GM23338 (cell line): ENCODE results near the gene AP4B1. TPM values are rescaled to one million over a fixed set of nuclear protein-coding genes. Genes with fewer than 3 reads are reported as not detected.

Source experiments
- ATAC-seq: fragments of 200-7000 bp; cut with Tn5 transposase; 3 replicates; pipeline ENCODE4 v1.9.1; 2020
- DNase-seq: peaks from one replicate; pipeline ENCODE4 v3.0.0-alpha.2; 2015; ENCODE audit warnings: low spot score
- H2AFZ ChIP-seq: fragments of 200-600 bp; sonication (generic); 2 replicates; pipeline ENCODE4 v1.8.0; 2016; ENCODE audit warnings: antibody characterized with exemption, mild to moderate bottlenecking, moderate library complexity
- H3F3A ChIP-seq: fragments of 200-600 bp; sonication (generic); replicated peaks from 2 replicates; pipeline ENCODE4 v1.8.0; 2017; ENCODE audit warnings: antibody characterized with exemption, mixed run types, low read depth
- H3K27ac ChIP-seq: fragments of 200-600 bp; sonication (generic); 2 replicates; pipeline ENCODE4 v1.6.1; 2016; ENCODE audit warnings: low read depth
- H3K27me3 ChIP-seq: fragments of 200-600 bp; sonication (generic); 2 replicates; pipeline ENCODE4 v1.8.0; 2016; ENCODE audit warnings: mild to moderate bottlenecking, mixed run types, moderate library complexity; ENCODE audit not compliant: insufficient read depth
- H3K36me3 ChIP-seq: fragments of 200-600 bp; sonication (generic); 2 replicates; pipeline ENCODE4 v1.8.0; 2016; ENCODE audit warnings: mild to moderate bottlenecking; ENCODE audit not compliant: insufficient read depth
- H3K4me1 ChIP-seq: fragments of 200-600 bp; sonication (generic); 2 replicates; pipeline ENCODE4 v1.8.0; 2016; ENCODE audit warnings: mild to moderate bottlenecking, moderate library complexity; ENCODE audit not compliant: insufficient read depth
- H3K4me2 ChIP-seq: fragments of 200-600 bp; sonication (generic); 2 replicates; pipeline ENCODE4 v1.7.1; 2017; ENCODE audit warnings: mixed run types
- H3K4me3 ChIP-seq: fragments of 200-600 bp; sonication (generic); 2 replicates; pipeline ENCODE4 v1.6.1; 2016; ENCODE audit warnings: mixed run types
- H3K79me2 ChIP-seq: fragments of 200-600 bp; sonication (generic); replicated peaks from 2 replicates; pipeline ENCODE4 v1.8.0; 2017; ENCODE audit warnings: mild to moderate bottlenecking; ENCODE audit not compliant: insufficient read depth
- H3K9me2 ChIP-seq: fragments of 200-600 bp; sonication (generic); 2 replicates; pipeline ENCODE4 v1.8.0; 2017; ENCODE audit not compliant: insufficient read depth
- H4K20me1 ChIP-seq: fragments of 200-600 bp; sonication (generic); replicated peaks from 2 replicates; pipeline ENCODE4 v1.8.0; 2017; ENCODE audit warnings: mild to moderate bottlenecking; ENCODE audit not compliant: insufficient read depth
- H3K27ac Mint-ChIP-seq: 2 replicates; pipeline ENCODE4 v1.8.0; 2020; ENCODE audit warnings: inconsistent platforms, mild to moderate bottlenecking, moderate library complexity, mixed read lengths
- H3K27me3 Mint-ChIP-seq: 3 replicates; pipeline ENCODE4 v1.8.0; 2022; ENCODE audit warnings: low read depth, mild to moderate bottlenecking, moderate library complexity, mixed read lengths, inconsistent platforms; ENCODE audit not compliant: insufficient read depth, poor library complexity
- H3K36me3 Mint-ChIP-seq: 3 replicates; pipeline ENCODE4 v1.8.0; 2021; ENCODE audit warnings: low read depth, mild to moderate bottlenecking, inconsistent platforms, moderate library complexity, mixed read lengths
- H3K4me1 Mint-ChIP-seq: 3 replicates; pipeline ENCODE4 v1.8.0; 2020; ENCODE audit warnings: mild to moderate bottlenecking, inconsistent platforms, mixed read lengths
- H3K4me3 Mint-ChIP-seq: 3 replicates; pipeline ENCODE4 v1.8.0; 2021; ENCODE audit warnings: moderate library complexity, mild to moderate bottlenecking, inconsistent platforms, mixed read lengths
- H3K9me3 Mint-ChIP-seq: 3 replicates; pipeline ENCODE4 v1.8.0; 2020; ENCODE audit warnings: moderate library complexity, mild to moderate bottlenecking, inconsistent platforms, mixed read lengths
- CREB1 ChIP-seq: fragments of 250-450 bp; sonication (Bioruptor Pico); IDR thresholded peaks from 2 replicates; pipeline ENCODE4 v1.5.0; 2020; ENCODE audit warnings: low read depth, mild to moderate bottlenecking, moderate library complexity
- CTCF ChIP-seq, 2 experiments: fragments of 200-600 bp in 1 of 2; sonication (generic) in 1 of 2; conservative IDR thresholded peaks; 2 replicates each; pipeline versions ENCODE4 v1.5.1 to v1.6.1; 2016 to 2017; ENCODE audit warnings: antibody characterized with exemption in 2 of 2, low read depth in 2 of 2, mild to moderate bottlenecking in 2 of 2, moderate library complexity in 1 of 2
- ETS1 ChIP-seq: IDR thresholded peaks from 2 replicates; pipeline ENCODE4 v1.6.1; 2016; ENCODE audit warnings: antibody characterized with exemption
- EZH2 ChIP-seq: fragments of 200-600 bp; sonication (generic); IDR thresholded peaks from one replicate; pipeline ENCODE4 v1.8.0; 2017; ENCODE audit warnings: antibody characterized with exemption, mild to moderate bottlenecking, low read depth; ENCODE audit not compliant: unreplicated experiment
- EZH2phosphoT487 ChIP-seq: fragments of 200-600 bp; sonication (generic); IDR thresholded peaks from one replicate; pipeline ENCODE4 v1.8.1; 2018; ENCODE audit warnings: antibody characterized with exemption; ENCODE audit not compliant: unreplicated experiment
- JUNB ChIP-seq: IDR thresholded peaks from one replicate; pipeline ENCODE4 v1.6.1; 2016; ENCODE audit warnings: antibody characterized with exemption; ENCODE audit not compliant: unreplicated experiment
- NANOG ChIP-seq: IDR thresholded peaks from 2 replicates; pipeline ENCODE4 v1.6.1; 2016; ENCODE audit warnings: antibody characterized with exemption, borderline replicate concordance
- POLR2AphosphoS5 ChIP-seq: IDR thresholded peaks from 2 replicates; pipeline ENCODE4 v1.6.1; 2016; ENCODE audit warnings: antibody characterized with exemption, low read depth
- REST ChIP-seq: IDR thresholded peaks from one replicate; pipeline ENCODE4 v1.6.1; 2018; ENCODE audit warnings: antibody characterized with exemption; ENCODE audit not compliant: unreplicated experiment
- STAT1 ChIP-seq: IDR thresholded peaks from one replicate; pipeline ENCODE4 v1.6.1; 2016; ENCODE audit warnings: antibody characterized with exemption; ENCODE audit not compliant: unreplicated experiment
- ZNF114 ChIP-seq: fragments of 250-450 bp; sonication (Bioruptor Pico); IDR thresholded peaks from 2 replicates; pipeline ENCODE4 v1.5.0; 2020; ENCODE audit warnings: mild to moderate bottlenecking, moderate library complexity
- ZNF331 ChIP-seq: fragments of 250-450 bp; sonication (Bioruptor Pico); IDR thresholded peaks from 2 replicates; pipeline ENCODE4 v1.5.0; 2020; ENCODE audit warnings: low read depth, mild to moderate bottlenecking, moderate library complexity
- polyA plus RNA-seq: library from polyadenylated mRNA; unstranded; fragments of >200 nt; fragmentation: Nextera tagmentation; extraction: Ambion mirVana; gene quantifications from 2 replicates; pipeline ENCODE4 v1.2.1, GENCODE V29; 2016
- total RNA-seq: library from RNA; depleted of rRNA; stranded (reverse); fragments of >200 nt; shearing (Covaris generic); gene quantifications from 2 replicates; pipeline ENCODE4 v1.2.3, GENCODE V29; 2014

The AP4B1 gene
- total and polyA plus RNA-seq, 2 experiments from 2014 or later = 7.5 to 13.4 TPM

- Mint-ChIP-seq H3K27ac (no peak overlapping the region), H3K4me1 (peaks cover 21% of the 10 kb centered on the region), H3K4me3 (no peak overlapping the region), H3K36me3 (peaks cover 8% of the 10 kb centered on the region), H3K9me3 (no peaks in the 10 kb centered on the region), H3K27me3 (no peaks in the 10 kb centered on the region)
- Histone ChIP-seq H3F3A (no peaks in the 10 kb centered on the region), H3K27me3 (no peaks in the 10 kb centered on the region), H3K27ac (peak overlapping the region; percentile 12; the same call in 1 of the 2 replicates), H3K36me3 (no peaks in the 10 kb centered on the region), H3K4me3 (no peak overlapping the region), H3K4me2 (no peak overlapping the region), H3K79me2 (peaks cover 91% of the 10 kb centered on the region), H3K9me2 (no peaks in the 10 kb centered on the region), H2AFZ (no peak overlapping the region), H3K4me1 (peaks cover 21% of the 10 kb centered on the region), H4K20me1 (peaks cover 28% of the 10 kb centered on the region)
- TF ChIP-seq POLR2AphosphoS5 = no peak
- TF ChIP-seq JUNB = no peak
- no peak for TF ChIP-seq CREB1 (CRISPR knock-in tag)
- TF ChIP-seq EZH2phosphoT487 = no peak
- no peak for TF ChIP-seq ETS1
- TF ChIP-seq ZNF114 (CRISPR knock-in tag) = no peak
- TF ChIP-seq STAT1 = no peak
- no peak for TF ChIP-seq EZH2
- TF ChIP-seq CTCF (conservative IDR thresholded peaks at IDR 0.05; ENCODE audit: low read depth in 2 of 2) = no peak
- no peak for TF ChIP-seq ZNF331
- DNase-seq = no peak
- no peak for ATAC-seq
Observed at GRCh38 chr1:113935970-113936369, 31.4 kb upstream of the AP4B1 start.

GRCh38 chr1:113935176-113935575, 30.6 kb upstream of the AP4B1 start:
- no peak for ATAC-seq
- no peak overlapping the region for H3K4me3 ChIP-seq
- no peak overlapping the region for H3K27ac Mint-ChIP-seq
- H4K20me1 ChIP-seq = peaks cover 28% of the 10 kb centered on the region
- no peak overlapping the region for H2AFZ ChIP-seq
- no peak overlapping the region for H3K4me2 ChIP-seq
- no peaks in the 10 kb centered on the region for H3K9me2 ChIP-seq
- H3K36me3 Mint-ChIP-seq = peaks cover under 1% of the 10 kb centered on the region; the same call in 1 of the 3 replicates
- no peak overlapping the region for H3K27ac ChIP-seq
- H3K9me3 Mint-ChIP-seq = no peaks in the 10 kb centered on the region
- H3K79me2 ChIP-seq = peaks cover 99% of the 10 kb centered on the region
- no peaks in the 10 kb centered on the region for H3K36me3 ChIP-seq
- H3K4me1 Mint-ChIP-seq = peaks cover 28% of the 10 kb centered on the region
- H3K4me1 ChIP-seq = peaks cover 24% of the 10 kb centered on the region
- H3K27me3 Mint-ChIP-seq = peaks cover 2% of the 10 kb centered on the region
- H3F3A ChIP-seq = no peaks in the 10 kb centered on the region
- H3K4me3 Mint-ChIP-seq = no peak overlapping the region
- DNase-seq = no peak
- H3K27me3 ChIP-seq = no peaks in the 10 kb centered on the region
- TF ChIP-seq NANOG (no peak), REST (no peak), ETS1 (no peak), STAT1 (no peak), JUNB (no peak), CREB1 (CRISPR knock-in tag) (no peak), CTCF (conservative IDR thresholded peaks at IDR 0.05; ENCODE audit: low read depth in 2 of 2) (no peak), ZNF114 (CRISPR knock-in tag) (no peak)
